WI38 (cell line): ENCODE results near the gene MACF1.

Experiments
- H3K4me3 ChIP-seq: 2 replicates; pipeline ENCODE4 v1.5.1; 2011; ENCODE audit warnings: low read depth, mild to moderate bottlenecking, control low read depth, low read length
- CTCF ChIP-seq: IDR thresholded peaks from 2 replicates; pipeline ENCODE4 v1.5.1; 2012; ENCODE audit warnings: low read depth, mild to moderate bottlenecking, control low read depth, low read length

Gene MACF1

GRCh38 chr1:39342776-39343175, 138.3 kb downstream of the MACF1 start:
- no peak overlapping the region for H3K4me3 ChIP-seq
- TF ChIP-seq CTCF = no peak

GRCh38 chr1:39344394-39345154, 140.1 kb downstream of the MACF1 start:
- no peak for TF ChIP-seq CTCF
- no peak overlapping the region for H3K4me3 ChIP-seq

DNA sequence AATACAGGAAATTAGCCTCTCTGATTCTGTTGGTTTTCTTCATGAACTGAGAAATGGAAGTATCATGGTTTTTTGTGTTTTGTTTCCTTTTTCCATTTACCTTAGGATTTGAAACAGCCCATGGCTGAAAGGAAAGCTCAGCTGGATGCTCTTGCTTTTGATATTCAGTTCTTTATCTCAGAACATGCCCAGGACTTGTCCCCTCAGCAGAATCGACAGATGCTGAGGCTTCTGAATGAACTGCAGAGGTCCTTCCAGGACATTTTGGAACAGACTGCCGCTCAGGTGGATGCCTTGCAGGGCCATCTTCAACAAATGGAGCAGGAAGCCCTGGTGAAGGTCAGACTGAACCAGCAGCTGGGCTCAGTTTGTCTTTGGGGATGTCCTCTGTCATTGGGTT, 142.4 kb downstream of the MACF1 start:
- TF ChIP-seq CTCF = no peak
- no peak overlapping the region for H3K4me3 ChIP-seq

DNA sequence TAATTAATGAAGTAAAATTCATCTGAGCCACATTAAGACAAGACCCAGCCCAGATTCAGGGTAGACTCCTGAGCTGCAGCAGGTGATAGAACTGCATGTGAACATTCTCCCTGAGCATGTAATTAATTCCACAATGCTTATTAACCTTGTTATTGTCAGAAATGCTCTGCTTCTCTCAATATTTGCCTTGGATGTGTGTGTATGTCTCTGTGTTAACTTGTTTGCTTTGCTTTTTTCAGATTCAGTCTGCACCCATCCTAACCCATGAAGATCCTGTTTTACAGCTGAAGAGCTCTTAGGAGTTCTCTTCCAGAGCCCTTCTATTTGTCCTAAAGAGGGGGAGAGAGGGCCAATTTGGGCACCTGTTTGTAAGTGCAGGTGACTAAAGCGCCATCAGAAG, 143.8 kb downstream of the MACF1 start:
- TF ChIP-seq CTCF = no peak
- H3K4me3 ChIP-seq = no peak overlapping the region

- no peak for TF ChIP-seq CTCF
- no peak overlapping the region for H3K4me3 ChIP-seq
These were observed 148.4 kb downstream of the MACF1 start for GRCh38 chr1:39352881-39353280.

- TF ChIP-seq CTCF = no peak
- H3K4me3 ChIP-seq = no peak overlapping the region
These were observed 150.1 kb downstream of the MACF1 start for GRCh38 chr1:39354572-39354971.

- no peak overlapping the region for H3K4me3 ChIP-seq
- TF ChIP-seq CTCF = no peak
These were observed 154.0 kb downstream of the MACF1 start for GRCh38 chr1:39358491-39358890.
